Measurements from ENCODE around the gene DNPEP. TPM values are rescaled to one million over a fixed set of nuclear protein-coding genes. Genes with fewer than 3 reads are reported as not detected.

Gene DNPEP
- total and polyA plus RNA-seq, 2 donors (not counting 1 experiment from before 2014, with no cell fraction given): 82.6 to 91.7 TPM

- Histone ChIP-seq H3K27ac (ENCODE audit: low read length in 2 of 2) (no peak overlapping the region), H4K20me1 (ENCODE audit: control insufficient read depth, insufficient read depth, low read length, poor library complexity, severe bottlenecking) (no peaks in the 10 kb centered on the region), H3K9me3 (ENCODE audit: control extremely low read depth in 1 of 3, control insufficient read depth in 2 of 3, insufficient read depth in 1 of 3, low read length in 2 of 3) (no peaks in the 10 kb centered on the region), H3K4me3 (ENCODE audit: control extremely low read depth in 1 of 5, extremely low read depth in 1 of 5, insufficient read depth in 1 of 5, low read depth in 2 of 5, low read length in 4 of 5) (no peak overlapping the region), H3K9ac (ENCODE audit: low read length) (no peak overlapping the region), H3K27me3 (replicated peaks in 1 of 4; ENCODE audit: control extremely low read depth in 1 of 4, control insufficient read depth in 3 of 4, insufficient read depth in 4 of 4, low read length in 3 of 4) (peaks cover 0 to 25% (median 0%) of the 10 kb centered on the region in 4 experiments), H3K79me2 (ENCODE audit: control insufficient read depth, insufficient read depth, low read length) (no peaks in the 10 kb centered on the region), H3K4me2 (replicated peaks; ENCODE audit: low read depth, low read length, poor library complexity, severe bottlenecking) (no peak overlapping the region), H3K4me1 (ENCODE audit: control insufficient read depth in 2 of 2, insufficient read depth in 2 of 2, low read length in 2 of 2) (no peaks in the 10 kb centered on the region), H2AFZ (ENCODE audit: insufficient read depth, low read depth, low read length, poor library complexity, severe bottlenecking) (no peak overlapping the region), H3K36me3 (replicated peaks in 1 of 2; ENCODE audit: control extremely low read depth in 1 of 2, control insufficient read depth in 1 of 2, extremely low read depth in 1 of 2, insufficient read depth in 2 of 2, low read length in 1 of 2) (no peaks in the 10 kb centered on the region)
- CTCF ChIA-PET: interaction anchor here (0.6 to 4.4 kb wide), 11 partner anchors 10 to 1335 kb away, joined by 3 to 97 read pairs (median 4); partner anchors contain the start of genes DNPEP and RUFY4
- TF ChIP-seq CTCF (IDR thresholded peaks at IDR 0.05) (no peak), EZH2 (IDR thresholded peaks at IDR 0.05; ENCODE audit: borderline replicate concordance, insufficient read depth, low read depth, low read length, poor library complexity, severe bottlenecking) (no peak)
- no peak for ATAC-seq (ENCODE audit: low read depth)
- Mint-ChIP-seq H3K27me3 (peaks cover 31% of the 10 kb centered on the region), H3K4me3 (no peak overlapping the region), H3K4me1 (no peaks in the 10 kb centered on the region), H3K27ac (no peak overlapping the region), H3K9me3 (ENCODE audit: insufficient read depth) (no peaks in the 10 kb centered on the region)
- intact Hi-C loops (cut with micrococcal nuclease): loop anchor here (1.0 to 5.0 kb wide), 4 partner anchors 55 to 293 kb away; no protein-coding TSS in a partner anchor
- DNase-seq: no peak
- WGBS (ENCODE audit: insufficient coverage): 86% methylated on average over 9 of the region's 9 CpGs
- POLR2A ChIA-PET: no interaction called here
Observed at GRCh38 chr2:219403861-219404260, 16.1 kb upstream of the DNPEP start.

GRCh38 chr2:219402665-219403515 lies 15.2 kb upstream of the DNPEP start:
- intact Hi-C loops (cut with micrococcal nuclease): loop anchor here (1.0 to 5.0 kb wide), 4 partner anchors 56 to 294 kb away; no protein-coding TSS in a partner anchor
- ChIA-PET POLR2A (no interaction called here), CTCF (interaction anchor here (0.6 to 4.4 kb wide), 20 partner anchors 9 to 1334 kb away, joined by 3 to 97 read pairs (median 4); partner anchors contain the start of genes DNPEP, RUFY4 and STK11IP)
- Histone ChIP-seq H3K36me3 (replicated peaks in 1 of 2; ENCODE audit: control extremely low read depth in 1 of 2, control insufficient read depth in 1 of 2, extremely low read depth in 1 of 2, insufficient read depth in 2 of 2, low read length in 1 of 2) (no peaks in the 10 kb centered on the region), H3K9ac (ENCODE audit: low read length) (no peak overlapping the region), H3K9me3 (ENCODE audit: control extremely low read depth in 1 of 3, control insufficient read depth in 2 of 3, insufficient read depth in 1 of 3, low read length in 2 of 3) (no peaks in the 10 kb centered on the region), H3K4me3 (ENCODE audit: control extremely low read depth in 1 of 5, extremely low read depth in 1 of 5, insufficient read depth in 1 of 5, low read depth in 2 of 5, low read length in 4 of 5) (no peak overlapping the region), H4K20me1 (ENCODE audit: control insufficient read depth, insufficient read depth, low read length, poor library complexity, severe bottlenecking) (no peaks in the 10 kb centered on the region), H3K27ac (ENCODE audit: low read length in 2 of 2) (no peak overlapping the region), H3K79me2 (ENCODE audit: control insufficient read depth, insufficient read depth, low read length) (no peaks in the 10 kb centered on the region), H2AFZ (ENCODE audit: insufficient read depth, low read depth, low read length, poor library complexity, severe bottlenecking) (no peak overlapping the region), H3K4me1 (ENCODE audit: control insufficient read depth in 2 of 2, insufficient read depth in 2 of 2, low read length in 2 of 2) (no peaks in the 10 kb centered on the region), H3K27me3 (replicated peaks in 1 of 4; ENCODE audit: control extremely low read depth in 1 of 4, control insufficient read depth in 3 of 4, insufficient read depth in 4 of 4, low read length in 3 of 4) (peaks cover 0 to 25% (median 0%) of the 10 kb centered on the region in 4 experiments), H3K4me2 (replicated peaks; ENCODE audit: low read depth, low read length, poor library complexity, severe bottlenecking) (no peak overlapping the region)
- H3K9me3 Mint-ChIP-seq (ENCODE audit: insufficient read depth): no peaks in the 10 kb centered on the region
- ATAC-seq (ENCODE audit: low read depth) (peak; percentile 84), DNase-seq (peak; percentile 71)
- no peak for TF ChIP-seq EZH2 (IDR thresholded peaks at IDR 0.05; ENCODE audit: borderline replicate concordance, insufficient read depth, low read depth, low read length, poor library complexity, severe bottlenecking)
- peak; percentile 93 for TF ChIP-seq CTCF (IDR thresholded peaks at IDR 0.05)
- H3K27ac Mint-ChIP-seq: no peak overlapping the region
- peaks cover 28% of the 10 kb centered on the region for H3K27me3 Mint-ChIP-seq
- H3K4me3 Mint-ChIP-seq: no peak overlapping the region
- no peaks in the 10 kb centered on the region for H3K4me1 Mint-ChIP-seq
- WGBS (ENCODE audit: insufficient coverage): 23% methylated on average over 6 of the region's 15 CpGs

Data from B cell (primary cell).